HG03342 (cell line): ENCODE data around the gene SART1.
"Not testable (repeated sequence)": the region's sequence is repeated elsewhere in the genome, so short reads cannot be mapped to it uniquely, and the experiment has no call there.

Experiments
- ATAC-seq: cut with Tn5 transposase; IDR thresholded peaks from one replicate; pipeline ENCODE4 v1.9.1; 2021; ENCODE audit warnings: mild to moderate bottlenecking, moderate library complexity; ENCODE audit not compliant: unreplicated experiment

Gene SART1

GRCh38 chr11:65931773-65932557 is 29.6 kb upstream of the SART1 start:
- ATAC-seq, result no peak

- no peak for ATAC-seq
Measured at GRCh38 chr11:65932558-65932919, 29.0 kb upstream of the SART1 start.

DNA sequence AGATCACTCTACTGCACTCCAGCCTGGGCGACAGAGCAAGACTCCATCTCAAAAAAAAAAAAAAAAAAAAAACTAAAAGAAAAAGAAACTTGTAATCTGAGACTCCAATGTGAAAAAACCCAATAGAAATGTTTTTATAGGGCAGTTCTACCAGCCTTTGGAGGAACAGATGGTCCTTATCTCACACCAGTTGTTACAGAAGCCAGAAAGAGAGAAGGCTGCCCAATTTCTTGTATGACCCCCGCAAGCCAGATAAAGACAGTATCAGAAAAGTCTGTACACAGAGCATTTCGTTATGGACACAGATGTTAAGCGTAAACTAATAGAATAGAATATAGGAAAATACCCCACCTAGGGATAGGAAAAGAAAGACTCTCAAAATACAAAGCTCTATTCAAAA is 27.5 kb upstream of the SART1 start:
- no peak for ATAC-seq

- no peak for ATAC-seq
Measured at GRCh38 chr11:65937766-65938165, 23.8 kb upstream of the SART1 start.

- ATAC-seq, result no peak
Measured at GRCh38 chr11:65941720-65942310, 19.7 kb upstream of the SART1 start.

DNA sequence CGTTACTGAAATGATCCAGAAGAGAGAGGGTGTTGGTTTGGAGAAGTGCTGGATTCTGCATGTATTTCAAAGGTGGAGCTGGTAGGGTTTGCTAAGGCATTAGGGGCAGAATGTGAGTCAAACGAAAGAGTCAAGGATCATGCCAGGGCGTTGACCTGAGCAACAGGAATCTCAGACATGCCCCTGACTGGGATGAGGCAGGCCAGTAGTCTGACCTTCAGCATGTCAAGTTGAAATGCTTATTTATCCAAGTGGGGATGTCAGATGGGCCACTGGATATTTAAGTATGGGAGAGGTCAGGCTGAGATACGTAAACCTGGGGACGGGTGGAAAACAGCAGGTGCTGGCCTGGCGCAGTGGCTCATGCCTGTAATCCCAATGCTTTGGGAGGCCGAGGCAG is 19.0 kb upstream of the SART1 start:
- ATAC-seq, result no peak

GRCh38 chr11:65944191-65944590 is 17.3 kb upstream of the SART1 start:
- no peak for ATAC-seq

DNA sequence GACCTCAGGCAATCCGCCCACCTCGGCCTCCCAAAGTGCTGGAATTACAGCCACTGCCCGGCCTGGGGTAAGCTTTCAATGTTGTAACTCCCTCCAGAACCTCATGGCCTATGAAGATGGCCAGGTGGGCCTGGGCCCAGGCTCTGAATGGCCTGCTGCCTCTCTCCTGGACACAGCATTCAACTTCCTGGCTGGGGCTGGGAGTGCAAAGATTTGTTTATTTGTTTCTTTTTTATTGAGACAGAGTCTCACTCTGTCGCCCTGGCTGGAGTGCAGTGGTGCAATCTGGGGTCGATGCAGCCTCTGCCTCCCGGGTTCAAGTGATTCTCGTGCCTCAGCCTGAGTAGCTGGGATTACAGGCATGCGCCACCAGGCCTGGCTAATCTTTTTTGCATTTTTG is 16.8 kb upstream of the SART1 start:
- ATAC-seq, result no peak

GRCh38 chr11:65945430-65945911 is 16.1 kb upstream of the SART1 start, which contains the start of gene TSGA10IP:
TSGA10IP (plus strand) TSS chr11:65945480; CDS start chr11:65945676, 196 bp downstream.
- no peak for ATAC-seq

- no peak for ATAC-seq
Measured at GRCh38 chr11:65945941-65946558, 15.5 kb upstream of the SART1 start.

DNA sequence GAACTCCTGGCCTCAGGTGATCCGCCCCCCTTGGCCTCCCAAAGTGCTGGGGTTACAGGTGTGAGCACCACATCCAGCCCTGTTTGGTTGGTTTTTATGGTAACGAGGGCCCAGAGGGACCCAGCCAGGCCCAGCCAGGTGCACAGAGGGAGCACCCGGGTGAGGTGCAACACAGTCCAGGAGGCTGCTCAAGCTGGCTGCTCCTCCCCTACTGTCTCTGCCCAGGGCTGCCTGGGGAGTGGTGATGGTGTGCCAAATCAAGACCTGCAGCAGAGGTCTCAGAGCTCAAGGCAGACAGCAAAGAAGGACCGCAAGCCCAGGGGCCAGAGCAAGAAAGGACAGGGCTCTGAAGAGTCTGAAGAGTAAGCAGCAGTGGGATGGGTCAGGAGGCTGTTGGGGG is 14.9 kb upstream of the SART1 start:
- ATAC-seq, result no peak

DNA sequence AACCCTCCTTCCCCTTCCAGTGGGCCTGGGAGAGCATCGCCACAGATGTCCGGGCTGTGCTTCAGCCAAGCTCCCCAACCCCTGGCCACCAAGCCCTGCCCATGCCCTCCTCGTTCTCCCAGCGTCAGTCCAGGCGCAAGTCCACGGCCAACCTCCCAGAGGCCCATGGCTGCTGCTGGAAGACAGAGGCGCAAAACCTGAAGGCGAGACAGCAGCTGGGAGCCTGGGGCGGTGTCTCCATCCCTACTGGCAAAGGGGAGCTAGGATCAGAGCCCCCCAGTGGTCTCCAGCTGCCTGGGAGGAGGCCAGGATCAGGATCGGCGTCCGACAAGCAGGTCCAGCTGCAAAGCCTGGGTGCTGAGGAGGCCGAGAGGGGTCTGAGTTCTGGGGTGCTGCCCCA is 14.4 kb upstream of the SART1 start:
- no peak for ATAC-seq

- ATAC-seq, result no peak
Measured at GRCh38 chr11:65947603-65948125, 13.9 kb upstream of the SART1 start.

DNA sequence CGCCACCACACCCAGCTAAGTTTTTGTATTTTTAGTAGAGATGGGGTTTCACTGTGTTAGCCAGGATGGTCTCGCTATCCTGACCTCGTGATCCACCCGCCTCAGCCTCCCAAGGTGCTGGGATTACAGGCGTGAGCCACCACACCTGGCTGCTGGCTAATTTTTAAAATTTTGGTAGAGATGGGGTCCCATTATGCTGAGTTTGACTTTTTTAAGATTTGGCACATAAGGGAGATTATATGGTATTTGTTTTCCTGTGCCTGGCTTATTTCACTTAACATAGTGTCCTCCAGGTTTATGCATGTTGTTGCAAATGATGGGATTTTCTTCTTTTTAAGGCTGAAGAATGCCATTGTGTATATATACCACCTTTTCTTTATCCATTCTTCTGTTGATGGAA is 10.8 kb upstream of the SART1 start:
- not testable (repeated sequence) for ATAC-seq

GRCh38 chr11:65951641-65952040 is 9.9 kb upstream of the SART1 start:
- not testable (repeated sequence) for ATAC-seq

DNA sequence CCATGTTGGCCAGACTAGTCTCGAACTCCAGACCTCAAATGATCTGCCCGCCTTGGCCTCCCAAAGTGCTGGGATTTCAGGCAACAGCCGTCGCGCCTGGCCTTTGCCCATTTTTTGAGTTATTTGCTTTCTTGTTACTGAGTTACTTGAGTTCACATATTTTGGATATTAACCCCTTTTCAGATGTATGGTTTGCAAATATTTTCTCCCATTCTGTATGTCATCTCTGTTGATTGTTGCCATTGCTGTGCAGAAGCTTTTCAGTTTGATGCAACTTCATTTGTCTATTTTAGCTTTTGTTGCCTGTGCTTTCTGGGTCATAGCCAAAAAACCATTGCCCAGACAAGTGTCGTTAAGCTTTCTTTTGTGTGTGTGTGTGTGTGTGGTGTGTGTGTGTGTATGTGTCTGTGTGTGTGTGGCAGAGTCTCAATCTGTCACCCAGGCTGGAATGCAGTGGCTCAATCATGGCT is 9.4 kb upstream of the SART1 start:
- no peak for ATAC-seq

DNA sequence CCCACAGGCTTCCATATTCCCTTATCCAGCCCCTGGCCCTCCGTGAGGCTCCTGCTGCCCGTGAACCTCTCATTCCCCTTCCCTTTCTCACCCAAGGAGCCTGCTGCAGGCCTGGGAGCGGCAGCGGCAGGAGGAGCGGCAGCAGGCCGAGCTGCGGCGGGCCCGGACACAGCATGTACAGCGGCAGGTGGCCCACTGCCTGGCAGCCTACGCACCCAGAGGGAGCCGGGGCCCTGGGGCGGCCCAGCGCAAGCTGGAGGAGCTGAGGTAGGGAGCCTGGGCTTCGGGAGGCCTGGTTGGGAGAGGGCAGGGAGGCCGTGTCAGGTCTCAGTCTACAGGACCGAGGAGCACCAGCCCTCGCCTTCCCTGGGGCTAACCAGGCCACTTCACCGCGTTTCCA is 8.1 kb upstream of the SART1 start:
- ATAC-seq, result no peak

- ATAC-seq, result no peak
Measured at GRCh38 chr11:65954771-65955170, 6.8 kb upstream of the SART1 start.

GRCh38 chr11:65958291-65958690 is 3.2 kb upstream of the SART1 start:
- no peak for ATAC-seq

GRCh38 chr11:65958774-65959420 is 2.6 kb upstream of the SART1 start:
- ATAC-seq, result no peak

- no peak for ATAC-seq
Measured at GRCh38 chr11:65960824-65961266, 689 bp upstream of the SART1 start.
